MCF 10A (cell line): Measurements from ENCODE around the gene GYG1. TPM values are rescaled to one million over a fixed set of nuclear protein-coding genes. Genes with fewer than 3 reads are reported as not detected.

Experiments
- BruUV-seq: library from RNA; stranded (reverse); fragments of 400-500 nt; replicated peaks from 2 replicates; lab custom pipeline; 2021; lab: Mats Ljungman, UMichigan
- CTCF ChIA-PET: fragments of 300-600 bp; sonication (Branson Sonifier 250); formaldehyde crosslinking; extraction: SDS; loops from one replicate; lab custom pipeline; 2021; ENCODE audit warnings: antibody characterized with exemption, inconsistent platforms; lab: Yijun Ruan, JAX
- POLR2A ChIA-PET: fragments of 300-600, 350-650 bp; sonication (Branson Sonifier 250); formaldehyde crosslinking; extraction: SDS; loops from one replicate; lab custom pipeline; 2020; ENCODE audit warnings: antibody characterized with exemption, inconsistent platforms; lab: Yijun Ruan, JAX
- DNase-seq: peaks from one replicate; pipeline ENCODE4 v3.0.0-alpha.2; 2018; ENCODE audit not compliant: unreplicated experiment
- H3K27ac Mint-ChIP-seq: one replicate; pipeline ENCODE4 v1.8.0; 2022; ENCODE audit warnings: mild to moderate bottlenecking, low read depth, mixed read lengths; ENCODE audit not compliant: unreplicated experiment
- H3K27me3 Mint-ChIP-seq: one replicate; pipeline ENCODE4 v1.8.0; 2022; ENCODE audit warnings: mixed read lengths; ENCODE audit not compliant: insufficient read depth, unreplicated experiment
- H3K36me3 Mint-ChIP-seq: one replicate; pipeline ENCODE4 v1.8.0; 2022; ENCODE audit warnings: mild to moderate bottlenecking, moderate library complexity, mixed read lengths; ENCODE audit not compliant: insufficient read depth, unreplicated experiment
- H3K4me1 Mint-ChIP-seq: one replicate; pipeline ENCODE4 v1.8.0; 2022; ENCODE audit warnings: mixed read lengths; ENCODE audit not compliant: insufficient read depth, unreplicated experiment
- H3K4me3 Mint-ChIP-seq: one replicate; pipeline ENCODE4 v1.8.0; 2022; ENCODE audit warnings: mild to moderate bottlenecking, moderate library complexity, mixed read lengths; ENCODE audit not compliant: unreplicated experiment
- H3K9me3 Mint-ChIP-seq: one replicate; pipeline ENCODE4 v1.8.0; 2022; ENCODE audit warnings: mixed read lengths; ENCODE audit not compliant: unreplicated experiment
- intact Hi-C: fragments of 100-400 bp; cut with micrococcal nuclease; formaldehyde crosslinking; loops from 2 replicates; pipeline ENCODE4 v1.14.1; 2022
- total RNA-seq: library from RNA; stranded (reverse); gene quantifications from 2 replicates; pipeline ENCODE4 v1.2.3, GENCODE V29; 2022
- TF ChIP-seq, protein P1 (sequence below): fragments of 200-600 bp; IDR thresholded peaks from one replicate; pipeline ENCODE4 v1.8.0; 2022; ENCODE audit warnings: antibody characterized with exemption, mild to moderate bottlenecking; ENCODE audit not compliant: unreplicated experiment

Gene GYG1
- total RNA-seq, 1 experiment from 2014 or later: 22.3 TPM

GRCh38 chr3:149019580-149019979 lies 28.2 kb downstream of the GYG1 start:
- ChIA-PET POLR2A (no interaction called here), CTCF (no interaction called here)
- Mint-ChIP-seq H3K36me3 (peaks cover 7% of the 10 kb centered on the region), H3K4me3 (no peak overlapping the region), H3K4me1 (no peaks in the 10 kb centered on the region), H3K9me3 (no peaks in the 10 kb centered on the region), H3K27ac (no peak overlapping the region), H3K27me3 (no peaks in the 10 kb centered on the region)
- intact Hi-C loops: no loop called here
- DNase-seq: no peak
- TF ChIP-seq, protein P1, sequence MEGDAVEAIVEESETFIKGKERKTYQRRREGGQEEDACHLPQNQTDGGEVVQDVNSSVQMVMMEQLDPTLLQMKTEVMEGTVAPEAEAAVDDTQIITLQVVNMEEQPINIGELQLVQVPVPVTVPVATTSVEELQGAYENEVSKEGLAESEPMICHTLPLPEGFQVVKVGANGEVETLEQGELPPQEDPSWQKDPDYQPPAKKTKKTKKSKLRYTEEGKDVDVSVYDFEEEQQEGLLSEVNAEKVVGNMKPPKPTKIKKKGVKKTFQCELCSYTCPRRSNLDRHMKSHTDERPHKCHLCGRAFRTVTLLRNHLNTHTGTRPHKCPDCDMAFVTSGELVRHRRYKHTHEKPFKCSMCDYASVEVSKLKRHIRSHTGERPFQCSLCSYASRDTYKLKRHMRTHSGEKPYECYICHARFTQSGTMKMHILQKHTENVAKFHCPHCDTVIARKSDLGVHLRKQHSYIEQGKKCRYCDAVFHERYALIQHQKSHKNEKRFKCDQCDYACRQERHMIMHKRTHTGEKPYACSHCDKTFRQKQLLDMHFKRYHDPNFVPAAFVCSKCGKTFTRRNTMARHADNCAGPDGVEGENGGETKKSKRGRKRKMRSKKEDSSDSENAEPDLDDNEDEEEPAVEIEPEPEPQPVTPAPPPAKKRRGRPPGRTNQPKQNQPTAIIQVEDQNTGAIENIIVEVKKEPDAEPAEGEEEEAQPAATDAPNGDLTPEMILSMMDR: no peak
- no TSS peak for BruUV-seq

DNA sequence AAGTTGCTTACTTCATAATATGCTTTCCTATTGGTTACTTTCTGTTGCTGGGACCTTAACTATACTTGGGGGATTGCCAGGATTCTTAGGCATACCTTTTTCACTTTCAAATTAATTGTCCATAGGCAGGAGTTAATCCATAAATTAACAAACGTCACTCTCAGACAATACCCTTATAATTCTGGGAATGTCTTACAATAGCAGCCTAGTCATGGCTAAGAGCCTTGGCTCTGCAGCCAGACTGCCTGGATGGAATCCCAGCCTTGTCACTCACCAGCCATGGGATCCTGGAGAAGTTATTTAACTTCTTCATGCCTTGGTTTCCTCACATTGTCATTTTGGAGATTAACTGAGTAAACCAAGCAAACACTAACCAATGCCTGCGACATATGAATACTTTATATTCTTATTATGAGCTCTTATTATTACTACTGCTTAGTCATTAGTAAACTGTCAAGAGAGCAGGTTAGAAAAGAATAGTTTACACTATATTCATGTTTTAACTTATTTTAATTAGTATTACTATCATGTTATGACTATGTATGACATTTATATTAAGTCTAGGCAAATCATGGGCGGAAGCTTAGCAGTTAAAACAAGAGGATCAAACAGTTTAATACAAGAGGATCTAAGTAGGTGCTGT lies 29.0 kb downstream of the GYG1 start:
- no peaks in the 10 kb centered on the region for H3K27me3 Mint-ChIP-seq
- no peaks in the 10 kb centered on the region for H3K9me3 Mint-ChIP-seq
- ChIA-PET CTCF (no interaction called here), POLR2A (no interaction called here)
- BruUV-seq: no TSS peak
- TF ChIP-seq, protein P1: no peak
- no peak for DNase-seq
- H3K27ac Mint-ChIP-seq: no peak overlapping the region
- H3K4me1 Mint-ChIP-seq: no peaks in the 10 kb centered on the region
- intact Hi-C loops: no loop called here
- H3K36me3 Mint-ChIP-seq: peaks cover 10% of the 10 kb centered on the region
- no peak overlapping the region for H3K4me3 Mint-ChIP-seq

- H3K27ac Mint-ChIP-seq: no peak overlapping the region
- no peak for DNase-seq
- POLR2A ChIA-PET: interaction anchor here (1.0 kb wide), 1 partner anchor 21 kb away, joined by 5 read pairs; no protein-coding TSS in a partner anchor
- TF ChIP-seq, protein P1: no peak
- no peaks in the 10 kb centered on the region for H3K4me1 Mint-ChIP-seq
- H3K4me3 Mint-ChIP-seq: no peak overlapping the region
- intact Hi-C loops: no loop called here
- BruUV-seq: no TSS peak
- no peaks in the 10 kb centered on the region for H3K9me3 Mint-ChIP-seq
- H3K36me3 Mint-ChIP-seq: peaks cover 10% of the 10 kb centered on the region
- H3K27me3 Mint-ChIP-seq: no peaks in the 10 kb centered on the region
- CTCF ChIA-PET: interaction anchor here (0.7 kb wide), 1 partner anchor 1432 kb away, joined by 3 read pairs; no protein-coding TSS in a partner anchor
Observed at GRCh38 chr3:149020839-149021252, 29.5 kb downstream of the GYG1 start.

DNA sequence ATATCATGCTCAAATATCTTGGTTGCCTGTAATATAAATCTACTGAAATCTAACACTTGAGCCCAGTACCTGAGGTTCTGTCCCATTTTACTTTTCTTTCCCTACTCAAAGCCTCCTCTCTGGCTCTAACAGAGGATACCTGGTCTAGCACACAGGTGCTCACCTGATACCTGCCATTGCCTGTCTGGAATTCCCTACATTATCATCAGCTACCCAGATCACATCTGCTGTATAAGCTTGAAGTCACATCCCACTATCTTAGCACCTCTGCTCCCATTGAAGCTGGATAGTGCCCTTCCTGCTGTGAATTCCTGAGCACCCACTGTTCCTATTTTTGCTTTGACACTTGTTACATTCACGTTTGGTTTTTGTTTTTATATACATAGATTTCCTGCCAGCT lies 30.5 kb downstream of the GYG1 start:
- Mint-ChIP-seq H3K4me1 (no peaks in the 10 kb centered on the region), H3K4me3 (no peak overlapping the region), H3K36me3 (peaks cover 18% of the 10 kb centered on the region), H3K9me3 (no peaks in the 10 kb centered on the region), H3K27ac (no peak overlapping the region), H3K27me3 (no peaks in the 10 kb centered on the region)
- POLR2A ChIA-PET: interaction anchor here (0.8 to 1.0 kb wide), 2 partner anchors 17 to 22 kb away, joined by 3 to 5 read pairs; no protein-coding TSS in a partner anchor
- CTCF ChIA-PET: interaction anchor here (0.7 to 0.9 kb wide), 2 partner anchors 19 to 1433 kb away, joined by 3 read pairs; no protein-coding TSS in a partner anchor
- DNase-seq: no peak
- intact Hi-C loops: no loop called here
- TF ChIP-seq, protein P1: no peak
- BruUV-seq: no TSS peak
